ENCODE data around the gene KDELR3. TPM values are rescaled to one million over a fixed set of nuclear protein-coding genes. Genes with fewer than 3 reads are reported as not detected.

The KDELR3 gene
- total and polyA plus RNA-seq, 10 donors = 1.00 to 4.9 (median 2.9) TPM

DNA sequence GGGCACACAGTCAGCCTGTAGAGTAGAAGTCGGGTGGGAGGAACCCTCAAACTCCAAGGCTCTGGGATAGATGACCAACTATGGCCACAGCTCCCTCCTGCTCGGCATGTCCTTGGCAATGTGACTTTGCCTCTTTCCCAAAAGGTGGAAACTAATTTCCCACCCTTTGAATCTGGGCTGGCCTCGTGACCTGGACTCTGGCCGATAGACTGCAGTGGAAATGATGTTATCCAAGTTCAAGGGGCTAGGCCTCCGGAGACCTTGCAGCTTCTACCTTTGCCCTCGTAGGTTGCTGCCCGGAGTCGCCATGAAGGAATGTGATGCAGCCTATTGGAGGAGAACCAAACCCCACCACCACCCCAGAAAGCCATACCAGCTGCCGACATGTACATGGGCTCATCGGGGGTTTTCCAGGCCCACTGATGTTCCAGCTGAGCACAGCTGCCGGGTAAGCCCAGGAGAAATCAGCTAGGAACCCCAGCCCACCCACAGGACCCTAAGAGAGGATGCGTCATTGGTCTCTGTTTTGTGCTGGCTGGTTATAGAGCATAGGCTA, 43.3 kb upstream of the KDELR3 start:
- DNase-seq = no peak
- no peaks in the 10 kb centered on the region for H3K36me3 ChIP-seq

DNA sequence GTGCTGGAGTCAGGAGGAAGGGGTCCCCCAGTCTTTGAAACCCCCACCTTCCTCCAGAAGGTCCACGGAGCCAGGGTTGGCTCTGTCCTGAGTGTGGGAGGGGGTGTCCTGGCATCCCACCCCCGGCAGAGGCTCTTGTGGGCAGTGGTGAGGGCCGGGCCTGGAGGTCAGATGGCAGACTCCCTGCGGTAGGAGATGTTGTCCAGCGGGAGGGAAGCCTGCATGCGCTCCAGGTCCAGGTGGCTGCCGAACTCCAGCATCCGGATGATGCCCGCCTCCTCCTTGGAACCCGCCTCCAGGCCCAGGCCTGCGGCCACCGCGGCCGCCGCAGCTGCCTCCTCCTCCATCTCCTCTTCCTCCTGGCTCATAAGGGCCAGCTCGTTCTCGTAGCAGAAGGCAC, 41.3 kb upstream of the KDELR3 start:
- Histone ChIP-seq H3K27me3 (replicated peaks in 1 of 7) (peaks cover 0 to 6% (median 0%) of the 10 kb centered on the region in 7 donors), H3K4me1 (no peaks in the 10 kb centered on the region), H3K4me3 (no peak overlapping the region), H3K27ac (no peak overlapping the region), H3K36me3 (no peaks in the 10 kb centered on the region), H3K9me3 (no peaks in the 10 kb centered on the region)
- WGBS, 5 donors = 79 to 93% (median 86%) methylated on average over 9 to 17 of the region's 17 CpGs
- intact Hi-C loops (cut with DNase I; ENCODE audit: low total_unique reads) = no loop called here
- no peak for DNase-seq
- no peak for TF ChIP-seq CTCF (IDR thresholded peaks at IDR 0.05 in 8 of 11, conservative IDR thresholded peaks at IDR 0.05 in 3 of 11)
- TF ChIP-seq POLR2A (IDR thresholded peaks at IDR 0.05) = no peak
- TF ChIP-seq POLR2AphosphoS5 (IDR thresholded peaks at IDR 0.05) = no peak

More for the DNA sequence above, 43.3 kb upstream of the KDELR3 start:
- TF ChIP-seq CTCF (IDR thresholded peaks at IDR 0.05 in 8 of 11, conservative IDR thresholded peaks at IDR 0.05 in 3 of 11) = no peak
- no peak for TF ChIP-seq POLR2A (IDR thresholded peaks at IDR 0.05)
- TF ChIP-seq POLR2AphosphoS5 (IDR thresholded peaks at IDR 0.05) = no peak
- Histone ChIP-seq H3K4me3 (no peak overlapping the region), H3K9me3 (no peaks in the 10 kb centered on the region), H3K4me1 (no peaks in the 10 kb centered on the region), H3K27ac (no peak overlapping the region), H3K27me3 (replicated peaks in 1 of 7) (peaks cover 0 to 6% (median 0%) of the 10 kb centered on the region in 7 donors)
- WGBS, 5 donors = 78 to 92% (median 88%) methylated on average over 7 to 12 of the region's 12 CpGs
- intact Hi-C loops (cut with DNase I; ENCODE audit: low total_unique reads) = no loop called here

GRCh38 chr22:38427465-38427864, 40.4 kb upstream of the KDELR3 start:
- Histone ChIP-seq H3K27me3 (replicated peaks in 1 of 7) (peaks cover 0 to 4% (median 0%) of the 10 kb centered on the region in 7 donors), H3K9me3 (no peaks in the 10 kb centered on the region), H3K4me3 (no peak overlapping the region), H3K36me3 (no peaks in the 10 kb centered on the region), H3K4me1 (no peaks in the 10 kb centered on the region), H3K27ac (no peak overlapping the region)
- intact Hi-C loops (cut with DNase I; ENCODE audit: low total_unique reads) = no loop called here
- TF ChIP-seq POLR2AphosphoS5 (IDR thresholded peaks at IDR 0.05) = no peak
- no peak for TF ChIP-seq POLR2A (IDR thresholded peaks at IDR 0.05)
- no peak for TF ChIP-seq CTCF (IDR thresholded peaks at IDR 0.05 in 8 of 11, conservative IDR thresholded peaks at IDR 0.05 in 3 of 11)
- 93 to 98% (median 95%) methylated on average over 25 to 36 of the region's 36 CpGs for WGBS, 5 donors
- DNase-seq = no peak

- Histone ChIP-seq H3K4me1 (no peaks in the 10 kb centered on the region), H3K27me3 (replicated peaks in 1 of 7) (no peaks in the 10 kb centered on the region), H3K36me3 (no peaks in the 10 kb centered on the region), H3K27ac (no peak overlapping the region), H3K9me3 (no peaks in the 10 kb centered on the region), H3K4me3 (no peak overlapping the region)
- DNase-seq = no peak
- WGBS, 5 donors = 94 to 98% (median 96%) methylated on average over 26 to 31 of the region's 31 CpGs
- TF ChIP-seq CTCF (IDR thresholded peaks at IDR 0.05 in 8 of 11, conservative IDR thresholded peaks at IDR 0.05 in 3 of 11) (no peak), POLR2AphosphoS5 (IDR thresholded peaks at IDR 0.05) (no peak), POLR2A (IDR thresholded peaks at IDR 0.05) (no peak)
- intact Hi-C loops (cut with DNase I; ENCODE audit: low total_unique reads) = no loop called here
These were observed 40.0 kb upstream of the KDELR3 start for GRCh38 chr22:38427940-38428339.

Measured in spleen (tissue), 11 donors.